Skin epidermis (tissue), 12 donors: ENCODE measurements around the gene SLC6A13.

Experiments used
- H3K27ac ChIP-seq, 21 experiments: fragments of 200-600 bp; sonication (generic) in 11 of 21; one replicate each; pipeline ENCODE4 v1.5.0; 2020; ENCODE audit warnings: mild to moderate bottlenecking in 3 of 21, inconsistent platforms in 2 of 21, moderate library complexity in 2 of 21
- H3K4me3 ChIP-seq, 7 experiments: fragments of 200-600 bp; sonication (generic) in 2 of 7; one replicate each; pipeline ENCODE4 v1.5.0; 2020; ENCODE audit warnings: inconsistent platforms in 2 of 7, mild to moderate bottlenecking in 2 of 7, moderate library complexity in 1 of 7

Gene SLC6A13

DNA sequence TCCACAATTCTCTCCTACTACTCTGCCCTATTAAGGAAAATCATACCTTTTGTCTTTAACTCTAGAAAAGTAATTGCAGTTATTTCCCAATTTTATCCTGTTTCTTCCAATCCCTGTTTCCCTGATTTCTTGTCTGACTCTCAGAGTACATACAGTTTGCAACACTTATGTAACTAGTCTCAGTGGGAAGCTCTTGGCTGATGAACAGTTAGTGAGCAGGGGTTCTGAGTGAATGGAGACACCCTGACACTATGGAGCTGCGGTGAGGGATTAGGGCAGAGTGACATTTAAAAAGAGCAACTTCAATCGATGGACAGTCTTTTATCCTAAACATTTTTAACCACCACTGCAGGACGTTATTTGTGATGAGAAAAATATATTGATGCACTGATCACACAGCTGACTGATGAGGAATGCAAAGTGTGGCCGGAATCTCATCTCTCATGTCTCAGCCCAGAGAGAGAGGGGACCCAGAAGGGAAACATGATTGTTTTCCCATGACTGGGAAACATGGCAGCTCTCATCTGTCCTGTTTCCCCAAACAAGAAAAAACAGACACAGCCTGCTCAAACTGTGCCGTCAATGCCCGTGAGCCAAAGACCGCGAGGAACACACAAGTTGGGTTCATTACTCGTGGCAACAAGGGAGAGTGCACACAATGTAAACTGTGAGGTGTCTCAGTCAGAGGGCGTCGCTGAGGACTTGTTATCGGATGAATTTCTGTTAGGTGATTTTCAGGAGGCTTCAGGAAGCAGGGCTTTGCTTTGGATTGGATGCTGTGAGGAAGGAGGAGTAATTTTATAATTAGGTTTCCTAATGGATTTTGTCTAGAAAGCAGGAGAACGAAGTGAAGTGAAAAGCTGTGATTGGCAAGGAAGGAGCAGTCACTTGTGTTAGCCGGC is 5.2 kb upstream of the SLC6A13 start:
- H3K27ac ChIP-seq = no peak overlapping the region
- no peak overlapping the region for H3K4me3 ChIP-seq

DNA sequence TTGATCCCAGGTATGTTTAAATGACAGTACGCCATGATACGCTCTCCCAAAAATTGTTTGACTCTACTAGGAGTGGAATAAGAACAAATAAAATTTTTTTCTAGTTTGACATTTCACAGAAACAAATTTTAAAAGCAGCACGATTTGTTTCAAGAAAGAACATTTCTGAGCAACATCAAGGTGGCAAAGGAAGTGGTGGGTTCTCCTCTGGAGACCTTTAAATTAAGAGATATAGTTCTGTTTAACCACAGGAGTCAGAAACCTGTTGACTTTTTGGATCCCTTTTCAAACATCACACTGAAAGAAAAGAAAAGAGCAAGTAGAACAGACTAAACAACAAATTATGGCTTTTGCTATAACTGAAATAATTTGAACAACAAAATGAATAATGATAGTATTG is 2.5 kb upstream of the SLC6A13 start:
- Histone ChIP-seq H3K4me3 (no peak overlapping the region), H3K27ac (no peak overlapping the region)

DNA sequence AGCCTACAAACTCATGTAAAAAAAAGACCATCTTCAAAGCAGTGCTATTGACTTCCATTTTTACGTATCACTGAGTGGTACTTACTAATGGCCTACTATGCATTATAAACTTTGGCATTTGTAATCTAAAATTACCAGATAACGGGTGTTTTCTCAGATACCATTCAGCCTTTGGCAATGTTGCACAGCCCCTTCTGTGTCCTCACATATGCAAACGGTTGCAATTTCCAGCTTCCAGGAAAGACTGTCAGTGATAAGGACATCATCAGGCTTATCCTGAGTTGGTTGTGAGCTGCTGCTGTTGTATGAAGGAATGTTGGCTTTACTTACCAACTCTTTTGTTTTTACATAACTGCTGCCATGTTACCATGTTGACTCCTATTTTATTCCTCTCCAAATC is 1.6 kb upstream of the SLC6A13 start:
- Histone ChIP-seq H3K27ac (no peak overlapping the region), H3K4me3 (no peak overlapping the region)

DNA sequence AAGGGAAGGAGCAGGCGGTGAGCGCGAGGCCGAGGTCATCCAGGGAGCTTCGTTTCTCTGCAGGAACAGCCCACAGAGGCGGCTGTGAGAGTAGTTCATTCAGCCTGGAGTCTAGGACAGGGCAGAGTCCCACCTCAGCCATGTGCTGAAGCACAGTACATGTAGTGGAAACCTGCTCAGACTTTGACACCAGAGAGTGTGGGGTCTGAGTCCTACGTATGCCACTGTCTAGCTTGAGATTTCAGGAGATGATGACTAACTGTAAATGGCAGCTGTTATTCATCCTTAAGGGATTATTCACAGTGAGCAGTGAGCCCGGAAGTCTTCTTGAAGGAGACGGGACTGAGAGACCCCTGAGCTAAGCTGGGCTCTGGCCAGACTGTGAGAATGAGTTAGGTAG is 938 bp upstream of the SLC6A13 start:
- Histone ChIP-seq H3K27ac (no peak overlapping the region), H3K4me3 (no peak overlapping the region)

DNA sequence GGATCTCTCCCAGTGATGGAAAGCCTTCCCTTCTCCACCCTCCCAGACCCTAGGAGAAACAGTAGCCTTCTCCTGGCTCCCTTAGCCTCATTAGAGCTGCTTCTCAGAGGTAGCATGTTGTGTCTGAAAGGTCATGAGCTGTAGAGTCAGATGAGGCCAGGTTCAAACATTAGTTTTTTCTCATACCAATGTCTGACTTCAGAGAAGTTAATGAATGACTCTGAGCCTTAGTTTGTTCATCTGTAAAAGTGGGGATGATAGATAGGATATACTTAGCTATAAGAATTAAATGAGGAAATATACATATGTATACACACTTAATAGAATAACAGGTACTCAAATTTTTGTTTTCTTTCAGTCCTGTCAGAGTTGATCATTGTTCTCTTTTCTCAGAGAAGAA is 523 bp downstream of the SLC6A13 start:
- Histone ChIP-seq H3K4me3 (no peak overlapping the region), H3K27ac (no peak overlapping the region)

DNA sequence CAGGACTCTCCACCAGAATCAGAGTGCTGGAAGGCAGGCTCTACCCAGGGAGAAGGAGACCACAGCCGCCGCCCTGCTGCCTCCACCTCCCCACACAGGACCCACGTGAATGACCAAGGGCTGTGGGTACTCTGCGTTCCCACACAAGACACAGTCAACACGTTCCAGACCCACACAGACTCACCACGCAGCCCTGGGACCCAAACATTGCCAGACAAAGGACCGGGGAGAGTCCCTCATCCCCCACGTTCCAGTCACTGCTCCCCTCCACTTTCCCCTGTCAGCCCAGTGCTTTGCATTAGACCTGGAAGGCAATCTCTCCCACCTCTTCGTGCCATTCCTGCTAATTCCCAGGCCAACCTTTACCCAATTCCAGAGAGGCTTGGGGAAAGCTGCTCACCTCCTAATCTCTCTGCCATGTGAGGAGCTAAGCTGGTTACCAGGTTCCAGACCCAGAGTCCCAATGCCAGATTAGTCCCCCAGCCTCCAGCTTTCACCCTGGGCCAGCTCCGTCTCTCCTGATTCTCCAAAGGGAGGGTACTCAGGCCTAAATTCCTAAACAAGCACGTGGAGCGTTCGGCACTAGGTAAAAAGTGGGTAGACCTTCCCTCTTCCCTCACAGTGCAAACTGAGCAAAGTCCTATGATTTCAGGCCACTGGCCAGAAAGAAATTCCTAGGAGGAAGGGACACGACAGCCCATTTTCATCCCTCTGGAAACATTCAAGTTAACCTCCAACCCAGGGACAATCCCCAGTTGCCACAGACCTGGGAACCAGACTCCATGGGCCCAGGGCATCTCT is 4.9 kb downstream of the SLC6A13 start:
- Histone ChIP-seq H3K4me3 (no peak overlapping the region), H3K27ac (no peak overlapping the region)

DNA sequence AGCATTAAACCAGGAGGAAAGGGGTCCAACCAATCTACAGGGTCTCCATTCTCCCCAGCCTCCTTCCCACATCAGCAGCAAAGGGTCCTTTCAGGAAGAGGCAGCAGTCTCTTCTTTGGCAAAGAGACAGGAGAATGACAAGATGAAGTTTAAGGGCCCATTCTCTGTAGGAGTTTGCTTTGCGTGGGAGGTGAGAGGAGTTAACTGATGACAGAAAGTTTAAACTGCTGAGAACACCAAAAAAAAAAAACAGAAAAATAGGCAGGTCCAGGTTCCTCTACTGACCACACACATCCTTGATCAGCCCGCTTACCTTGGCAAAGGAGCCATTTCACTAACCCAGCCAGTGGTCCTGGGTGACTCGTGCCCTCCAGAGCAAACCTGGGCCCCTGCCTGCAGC is 5.7 kb downstream of the SLC6A13 start:
- no peak overlapping the region for H3K27ac ChIP-seq
- no peak overlapping the region for H3K4me3 ChIP-seq

DNA sequence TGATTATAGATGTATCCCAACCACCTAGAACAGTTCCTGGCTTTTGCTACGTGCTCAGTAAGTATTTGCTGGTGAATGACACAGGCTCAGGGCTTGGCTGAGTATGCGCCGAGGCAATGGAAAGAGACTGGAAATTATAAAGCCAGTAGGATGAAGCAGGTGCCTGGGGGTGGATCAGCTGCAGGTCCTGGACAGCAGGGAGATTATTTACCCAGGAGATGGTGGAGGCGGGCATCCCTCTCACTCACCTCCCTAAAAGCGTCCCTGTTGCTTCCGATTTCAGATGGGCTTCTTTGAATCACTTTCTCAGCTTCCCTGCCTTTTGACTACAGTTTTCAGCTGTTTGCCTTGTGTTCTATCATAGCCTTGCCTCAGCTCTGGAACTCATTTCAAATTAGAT is 6.4 kb downstream of the SLC6A13 start:
- no peak overlapping the region for H3K27ac ChIP-seq
- H3K4me3 ChIP-seq = no peak overlapping the region

DNA sequence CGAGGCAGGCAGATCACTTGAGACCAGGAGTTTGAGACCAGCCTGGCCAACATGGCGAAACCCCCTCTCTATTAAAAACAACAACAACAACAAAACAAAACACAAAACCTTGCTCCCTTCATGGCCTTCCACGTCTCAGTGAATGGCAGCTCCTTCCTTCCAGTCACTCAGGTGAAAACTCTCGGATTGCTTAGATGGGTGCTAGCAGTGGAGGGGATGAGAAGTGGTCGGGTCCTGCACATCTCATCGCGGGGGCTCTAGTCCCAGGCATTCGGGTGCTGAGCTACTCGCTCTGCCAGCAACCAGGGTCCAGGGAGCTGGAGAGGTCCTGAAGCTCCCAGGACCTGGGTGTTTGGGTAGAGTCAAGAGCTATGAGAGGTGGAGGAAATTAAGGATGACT is 7.7 kb downstream of the SLC6A13 start:
- no peak overlapping the region for H3K27ac ChIP-seq
- H3K4me3 ChIP-seq = no peak overlapping the region

DNA sequence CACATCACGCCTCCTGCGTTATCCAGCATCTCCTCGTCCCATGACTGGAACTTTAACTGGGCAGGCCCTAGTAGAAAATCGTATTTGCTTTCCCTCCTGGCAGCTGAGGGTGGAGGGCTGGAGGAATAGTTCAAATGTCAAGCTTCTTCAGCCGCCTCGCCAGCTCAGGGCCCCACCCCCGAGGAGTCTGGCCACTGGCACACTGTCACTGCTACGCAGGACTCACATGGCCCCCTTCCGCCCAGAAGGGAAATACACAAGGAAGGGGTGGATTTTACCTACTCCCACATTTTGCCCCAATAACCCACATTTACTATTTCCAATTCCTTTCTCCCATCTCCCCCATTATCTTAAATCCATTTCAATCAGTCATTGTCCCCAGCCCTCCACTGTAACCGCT is 8.6 kb downstream of the SLC6A13 start:
- Histone ChIP-seq H3K4me3 (no peak overlapping the region), H3K27ac (no peak overlapping the region)

DNA sequence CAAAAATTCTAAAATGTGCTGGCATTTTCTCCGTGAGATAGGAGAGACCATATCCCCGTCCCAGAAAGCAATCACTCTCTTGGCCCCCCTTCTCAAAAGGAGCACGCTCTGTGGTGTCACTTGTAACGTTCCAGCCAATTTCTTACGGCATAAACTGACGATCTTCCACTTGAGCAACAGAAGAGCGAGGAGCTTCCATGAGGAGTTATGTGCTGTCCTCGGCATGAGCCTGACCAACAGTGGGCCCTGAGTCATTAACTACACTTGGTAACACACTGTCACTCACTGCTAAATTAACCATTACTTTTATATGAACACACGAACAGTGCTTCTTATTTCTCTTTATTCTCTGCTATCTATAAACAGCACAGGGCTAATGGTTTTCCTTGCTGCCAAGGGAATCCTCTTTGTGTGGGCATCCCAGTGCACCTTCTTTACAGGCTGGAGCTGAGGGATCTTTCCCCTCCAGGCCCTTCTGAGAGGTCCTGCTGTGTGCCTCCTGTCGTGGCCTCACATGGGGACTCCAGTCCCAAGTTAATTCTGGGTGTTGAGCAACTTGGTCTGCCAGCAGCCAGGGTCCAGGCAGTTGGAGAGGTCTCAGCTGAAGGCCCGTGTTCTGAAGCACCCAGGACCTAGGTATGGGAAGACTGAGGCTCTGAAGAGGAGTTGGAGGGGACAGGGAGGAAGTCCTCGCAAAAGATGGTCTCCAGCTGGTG is 9.4 kb downstream of the SLC6A13 start:
- no peak overlapping the region for H3K4me3 ChIP-seq
- no peak overlapping the region for H3K27ac ChIP-seq

DNA sequence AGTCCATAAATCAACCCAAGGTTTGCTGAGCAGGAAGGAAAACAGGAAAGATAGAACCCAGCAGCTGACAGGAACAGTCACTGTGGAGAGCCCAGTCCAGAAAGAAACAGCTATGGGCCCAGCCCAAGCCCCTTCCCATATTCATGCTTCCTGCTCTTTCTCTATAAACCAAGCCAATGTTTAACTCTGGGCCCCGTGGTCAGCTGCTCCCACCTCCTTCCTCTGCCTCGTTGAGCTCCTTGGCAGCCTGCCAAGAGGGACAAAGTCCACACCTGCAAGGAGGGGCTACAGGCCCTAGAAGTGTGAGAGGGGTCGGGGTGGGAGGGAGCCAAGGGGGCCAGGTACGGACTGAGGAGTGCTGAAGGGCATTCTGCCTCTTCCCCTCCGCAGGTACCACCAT is 10.0 kb downstream of the SLC6A13 start:
- H3K4me3 ChIP-seq = no peak overlapping the region
- no peak overlapping the region for H3K27ac ChIP-seq

DNA sequence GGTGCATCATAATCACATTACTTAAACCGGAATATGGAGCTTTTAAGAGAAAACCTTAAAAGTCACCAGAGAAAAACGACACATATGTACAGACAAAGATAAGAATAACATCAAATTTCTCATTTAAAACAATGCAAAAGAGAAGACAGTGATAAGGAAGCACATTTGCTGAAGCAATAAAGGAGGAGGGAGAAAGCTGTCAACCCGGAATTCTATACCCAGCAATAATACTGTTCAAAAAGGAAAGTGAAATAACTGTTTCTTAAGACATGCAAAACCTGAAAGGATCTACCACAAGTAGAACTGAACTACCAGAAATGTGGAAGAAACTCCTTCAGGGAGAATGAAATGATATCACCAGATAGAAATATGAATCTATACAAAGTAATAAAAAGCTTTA is 15.4 kb downstream of the SLC6A13 start:
- Histone ChIP-seq H3K4me3 (no peak overlapping the region), H3K27ac (no peak overlapping the region)

DNA sequence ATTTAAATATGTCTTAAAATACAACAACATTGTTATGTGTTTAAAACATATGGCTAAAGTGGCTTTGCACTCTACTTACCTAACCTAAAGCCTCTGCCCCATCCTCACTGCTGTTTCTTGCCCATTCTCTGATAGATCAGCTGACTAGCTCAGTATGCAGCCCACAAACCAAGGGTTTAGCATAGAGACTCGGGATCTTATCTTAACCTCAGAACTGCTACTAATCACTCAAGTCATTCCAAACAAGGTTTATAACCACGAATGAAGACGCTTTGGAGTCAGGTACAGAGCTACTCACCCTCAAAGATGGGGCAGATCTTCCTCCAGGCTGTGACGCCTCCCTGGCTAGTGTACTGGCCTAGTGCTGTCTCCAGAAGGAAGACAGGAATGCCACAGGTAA is 19.3 kb downstream of the SLC6A13 start:
- no peak overlapping the region for H3K4me3 ChIP-seq
- H3K27ac ChIP-seq = no peak overlapping the region

DNA sequence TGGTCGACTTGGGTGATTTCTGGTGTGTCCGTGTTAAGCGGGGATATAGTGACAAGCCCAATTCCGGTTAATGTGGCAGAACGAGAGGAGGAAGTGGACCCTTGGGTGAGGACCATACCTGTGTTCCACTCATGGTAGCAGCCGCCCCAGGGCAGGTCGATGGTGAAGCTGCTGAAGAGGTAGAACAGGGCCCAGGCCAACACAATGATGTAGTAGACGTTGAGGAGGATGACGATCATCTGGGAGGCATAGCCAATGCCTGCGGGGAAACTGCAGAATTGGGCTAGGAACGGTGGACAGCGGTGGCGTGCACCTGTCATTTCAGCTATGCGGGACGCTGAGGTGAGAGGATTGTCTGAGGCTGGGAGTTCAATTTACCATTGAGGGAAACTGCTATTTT is 20.1 kb downstream of the SLC6A13 start:
- no peak overlapping the region for H3K27ac ChIP-seq
- no peak overlapping the region for H3K4me3 ChIP-seq

DNA sequence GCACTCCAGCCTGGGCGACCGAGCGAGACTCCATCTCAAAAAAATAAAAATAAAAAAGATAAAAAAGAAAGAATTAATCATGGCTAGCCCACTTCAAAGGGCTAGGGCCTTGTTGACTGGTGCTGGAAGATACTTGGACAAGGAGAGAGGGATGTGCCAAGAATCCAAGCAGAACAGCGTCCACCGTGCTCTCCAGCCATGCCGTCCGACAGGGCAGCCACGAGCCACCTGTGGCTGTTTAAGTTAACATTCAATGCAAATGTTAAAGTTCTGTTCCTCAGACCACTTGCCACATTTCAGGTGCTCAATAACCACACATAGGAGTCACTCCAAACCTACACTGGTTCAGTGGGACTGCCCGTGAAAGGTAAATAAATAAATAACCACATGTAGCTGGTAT is 21.4 kb downstream of the SLC6A13 start:
- Histone ChIP-seq H3K4me3 (no peak overlapping the region), H3K27ac (no peak overlapping the region)

DNA sequence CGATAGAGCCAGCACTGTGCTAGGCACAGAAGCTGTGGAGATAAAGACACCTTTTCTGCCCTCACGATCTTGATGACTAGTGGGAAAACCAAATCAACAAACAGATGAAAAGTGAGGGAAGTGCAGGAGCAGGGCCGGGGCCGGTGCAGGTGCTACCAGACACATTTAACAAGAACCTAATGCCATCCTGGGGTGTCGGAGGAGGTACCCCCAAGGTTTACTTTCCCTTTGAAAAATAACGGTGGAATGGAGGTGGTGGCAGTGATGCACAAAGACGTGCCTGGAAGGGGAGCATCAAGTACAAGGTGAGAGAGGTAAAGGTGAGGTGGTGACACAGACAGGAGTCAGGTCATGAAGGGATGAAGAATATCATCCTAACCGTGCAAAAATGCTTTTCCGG is 22.1 kb downstream of the SLC6A13 start:
- no peak overlapping the region for H3K4me3 ChIP-seq

DNA sequence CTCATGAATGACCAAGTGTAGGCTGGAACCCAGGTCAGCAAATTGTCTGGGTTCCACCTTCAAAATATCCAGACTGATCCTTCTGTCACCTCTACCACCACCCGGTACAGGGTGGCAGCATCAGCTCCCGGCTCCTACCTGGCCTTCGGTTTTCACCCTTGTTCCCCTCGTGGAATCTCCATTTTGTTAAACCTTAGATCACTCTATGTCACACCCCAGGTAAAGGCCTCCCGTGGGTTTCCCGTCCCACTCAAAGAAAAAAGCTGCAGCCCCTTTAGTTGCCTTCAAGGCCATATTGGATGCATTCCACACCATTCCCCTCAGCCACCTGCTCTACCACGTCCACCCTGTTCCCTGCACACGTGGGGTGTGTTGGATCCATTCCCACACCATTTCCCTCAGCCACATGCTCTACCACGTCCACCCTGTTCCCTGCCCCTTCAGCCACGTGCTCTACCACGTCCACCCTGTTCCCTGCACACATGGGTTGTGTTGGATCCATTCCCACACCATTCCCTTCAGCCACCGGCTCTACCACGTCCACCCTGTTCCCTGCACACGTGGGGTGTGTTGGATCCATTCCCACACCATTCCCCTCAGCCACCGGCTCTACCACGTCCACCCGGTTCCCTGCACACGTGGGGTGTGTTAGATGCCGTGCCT is 23.8 kb downstream of the SLC6A13 start:
- Histone ChIP-seq H3K27ac (no peak overlapping the region), H3K4me3 (no peak overlapping the region)

More for the DNA sequence above, 22.1 kb downstream of the SLC6A13 start:
- H3K27ac ChIP-seq = no peak overlapping the region

DNA sequence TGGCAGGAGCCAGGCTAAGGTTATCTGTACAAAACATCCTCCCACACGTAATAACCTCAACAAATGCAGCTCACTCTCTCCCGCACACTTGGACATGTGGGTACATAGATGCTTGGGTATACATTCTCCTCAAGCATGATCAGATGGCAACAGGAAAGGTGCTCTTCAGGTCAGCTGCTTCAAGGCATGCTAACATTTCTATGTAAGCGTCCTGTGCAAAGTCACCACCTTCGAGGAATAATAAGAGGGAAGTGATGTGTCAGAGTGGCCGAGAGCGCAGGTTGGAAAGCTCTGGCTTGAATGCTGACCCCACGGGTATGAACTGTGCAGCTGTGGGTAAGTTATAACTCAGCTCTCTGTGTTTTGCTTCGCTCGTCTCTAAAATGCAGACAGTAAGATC is 24.5 kb downstream of the SLC6A13 start:
- H3K27ac ChIP-seq = no peak overlapping the region
- no peak overlapping the region for H3K4me3 ChIP-seq
